ENCODE measurements around the gene DAB1.

The DAB1 gene

GRCh38 chr1:57012315-57012714, 411.5 kb downstream of the DAB1 start:
- no peak for DNase-seq

GRCh38 chr1:57010511-57010910, 413.3 kb downstream of the DAB1 start:
- no peak for DNase-seq

GRCh38 chr1:57007948-57008347, 415.9 kb downstream of the DAB1 start:
- no peak for DNase-seq

GRCh38 chr1:57007472-57007871, 416.4 kb downstream of the DAB1 start:
- DNase-seq = no peak

- no peak for DNase-seq
These were observed 420.3 kb downstream of the DAB1 start for GRCh38 chr1:57003398-57004139.

GRCh38 chr1:56995414-56996100, 428.3 kb downstream of the DAB1 start:
- no peak for DNase-seq

GRCh38 chr1:56993475-56993874, 430.4 kb downstream of the DAB1 start:
- no peak for DNase-seq

- DNase-seq = no peak
These were observed 431.3 kb downstream of the DAB1 start for GRCh38 chr1:56992318-56993125.

GRCh38 chr1:56991576-56991975, 432.3 kb downstream of the DAB1 start:
- no peak for DNase-seq

GRCh38 chr1:56986397-56986796, 437.5 kb downstream of the DAB1 start:
- no peak for DNase-seq

GRCh38 chr1:56985857-56986256, 438.0 kb downstream of the DAB1 start:
- no peak for DNase-seq

- no peak for DNase-seq
These were observed 440.4 kb downstream of the DAB1 start for GRCh38 chr1:56983484-56983883.

- no peak for DNase-seq
These were observed 443.7 kb downstream of the DAB1 start for GRCh38 chr1:56979986-56980755.

- DNase-seq = no peak
These were observed 445.0 kb downstream of the DAB1 start for GRCh38 chr1:56978819-56979218.

- no peak for DNase-seq
These were observed 445.9 kb downstream of the DAB1 start for GRCh38 chr1:56977910-56978309.

GRCh38 chr1:56975446-56975845, 448.4 kb downstream of the DAB1 start:
- DNase-seq = no peak

GRCh38 chr1:56973923-56974742, 449.7 kb downstream of the DAB1 start:
- DNase-seq = no peak

- DNase-seq = no peak
These were observed 450.9 kb downstream of the DAB1 start for GRCh38 chr1:56972976-56973375.

- DNase-seq = no peak
These were observed 453.6 kb downstream of the DAB1 start for GRCh38 chr1:56970280-56970679.

GRCh38 chr1:56968878-56969495, 454.9 kb downstream of the DAB1 start:
- DNase-seq = no peak

Data from activated effector memory CD4-positive, alpha-beta T cell treated with anti-CD3 and anti-CD28 coated beads, Interleukin-2, amount 50 U/mL, for 16 hours (primary cell).